Neural cell (in vitro differentiated cells): ENCODE data around the gene SYCE1L. TPM values are rescaled to one million over a fixed set of nuclear protein-coding genes. Genes with fewer than 3 reads are reported as not detected.

Experiments
- H2AFZ ChIP-seq: fragments of 200-600, 300-800 bp; sonication (generic), shearing (Covaris generic); 2 replicates; pipeline ENCODE4 v1.6.0; 2014; ENCODE audit warnings: low read depth, mild to moderate bottlenecking, antibody characterized with exemption, low read length, moderate library complexity
- H3F3A ChIP-seq: fragments of 200-600 bp; shearing (Covaris generic); 2 replicates; pipeline ENCODE4 v1.6.1; 2016; ENCODE audit warnings: mild to moderate bottlenecking, moderate library complexity, mixed read lengths, antibody characterized with exemption, low read length; ENCODE audit not compliant: insufficient read depth, poor library complexity, severe bottlenecking
- H3K27ac ChIP-seq: fragments of 200-600, 300-800 bp; sonication (generic), shearing (Covaris generic); 2 replicates; pipeline ENCODE4 v1.5.1; 2014; ENCODE audit warnings: mild to moderate bottlenecking, low read length, moderate library complexity
- H3K27me3 ChIP-seq: fragments of 300-800, 200-600 bp; sonication (generic), shearing (Covaris generic); 2 replicates; pipeline ENCODE4 v1.6.0; 2014; ENCODE audit warnings: mild to moderate bottlenecking, low read depth, low read length, moderate library complexity; ENCODE audit not compliant: insufficient read depth
- H3K36me3 ChIP-seq: fragments of 300-800, 200-600 bp; sonication (generic), shearing (Covaris generic); 2 replicates; pipeline ENCODE4 v1.5.1; 2014; ENCODE audit warnings: mild to moderate bottlenecking, antibody characterized with exemption, low read length, moderate library complexity; ENCODE audit not compliant: insufficient read depth
- H3K4me2 ChIP-seq: fragments of 300-800, 200-600 bp; sonication (generic), shearing (Covaris generic); 2 replicates; pipeline ENCODE4 v1.6.0; 2014; ENCODE audit warnings: mild to moderate bottlenecking, low read length
- H3K4me3 ChIP-seq: fragments of 300-800, 200-600 bp; sonication (generic), shearing (Covaris generic); 2 replicates; pipeline ENCODE4 v1.5.1; 2014; ENCODE audit warnings: mild to moderate bottlenecking, low read length, moderate library complexity
- H3K79me2 ChIP-seq: fragments of 200-600 bp; shearing (Covaris generic); replicated peaks from 2 replicates; pipeline ENCODE4 v1.6.0; 2014; ENCODE audit warnings: mild to moderate bottlenecking, low read length, moderate library complexity; ENCODE audit not compliant: insufficient read depth
- H3K9ac ChIP-seq: fragments of 300-800, 200-600 bp; sonication (generic), shearing (Covaris generic); 2 replicates; pipeline ENCODE4 v1.6.1; 2016; ENCODE audit warnings: mild to moderate bottlenecking, low read length, mixed read lengths
- H3K9me2 ChIP-seq: fragments of 200-600 bp; shearing (Covaris generic); 2 replicates; pipeline ENCODE4 v1.6.1; 2016; ENCODE audit warnings: mild to moderate bottlenecking, low read length, mixed read lengths; ENCODE audit not compliant: insufficient read depth
- H3K9me3 ChIP-seq: fragments of 200-600, 300-800 bp; sonication (generic), shearing (Covaris generic); 2 replicates; pipeline ENCODE4 v1.6.1; 2016; ENCODE audit warnings: mild to moderate bottlenecking, mixed run types, low read length, moderate library complexity, mixed read lengths
- H4K20me1 ChIP-seq: fragments of 200-600 bp; shearing (Covaris generic); 2 replicates; pipeline ENCODE4 v1.6.1; 2016; ENCODE audit warnings: mild to moderate bottlenecking, mixed run types; ENCODE audit not compliant: insufficient read depth
- EP300 ChIP-seq: fragments of 450-650 bp; conservative IDR thresholded peaks from 2 replicates; pipeline ENCODE4 v1.6.1; 2014; ENCODE audit warnings: antibody characterized with exemption, mild to moderate bottlenecking, moderate library complexity; ENCODE audit not compliant: poor library complexity, severe bottlenecking
- EZH2 ChIP-seq: fragments of 200-600, 300-800 bp; shearing (Covaris generic), sonication (generic); IDR thresholded peaks from 2 replicates; pipeline ENCODE4 v1.6.1; 2014; ENCODE audit warnings: antibody characterized with exemption, low read length, borderline replicate concordance, mild to moderate bottlenecking; ENCODE audit not compliant: insufficient read depth, poor library complexity, severe bottlenecking
- MXI1 ChIP-seq: fragments of 450-650 bp; conservative IDR thresholded peaks from 2 replicates; pipeline ENCODE4 v1.6.1; 2014; ENCODE audit warnings: antibody characterized with exemption, mild to moderate bottlenecking; ENCODE audit not compliant: poor library complexity, severe bottlenecking
- POLR2AphosphoS5 ChIP-seq: IDR thresholded peaks from 2 replicates; pipeline ENCODE4 v1.6.1; 2012
- RAD21 ChIP-seq: fragments of 450-650 bp; conservative IDR thresholded peaks from 2 replicates; pipeline ENCODE4 v1.6.1; 2014; ENCODE audit warnings: antibody characterized with exemption, mild to moderate bottlenecking, moderate library complexity
- SMC3 ChIP-seq: fragments of 450-650 bp; conservative IDR thresholded peaks from 2 replicates; pipeline ENCODE4 v1.6.1; 2014; ENCODE audit warnings: antibody characterized with exemption, mild to moderate bottlenecking, moderate library complexity; ENCODE audit not compliant: poor library complexity
- TAF1 ChIP-seq: IDR thresholded peaks from 2 replicates; pipeline ENCODE4 v1.6.1; 2012; ENCODE audit warnings: low read depth
- polyA plus RNA-seq: library from polyadenylated mRNA; depleted of rRNA; stranded (reverse); fragments of >200 nt; gene quantifications from 2 replicates; pipeline ENCODE4 v1.2.3, GENCODE V29; 2014
- TF ChIP-seq, protein P1 (sequence below): fragments of 450-650 bp; IDR thresholded peaks from 2 replicates; pipeline ENCODE4 v1.5.1; 2014; ENCODE audit warnings: antibody characterized with exemption, mild to moderate bottlenecking, moderate library complexity; ENCODE audit not compliant: poor library complexity, severe bottlenecking
- TF ChIP-seq, protein P2 (sequence below): IDR thresholded peaks from 2 replicates; pipeline ENCODE4 v1.6.1; 2012; ENCODE audit warnings: borderline replicate concordance

SYCE1L gene
- polyA plus RNA-seq, 1 donor from 2014 or later: 1.7 TPM

DNA sequence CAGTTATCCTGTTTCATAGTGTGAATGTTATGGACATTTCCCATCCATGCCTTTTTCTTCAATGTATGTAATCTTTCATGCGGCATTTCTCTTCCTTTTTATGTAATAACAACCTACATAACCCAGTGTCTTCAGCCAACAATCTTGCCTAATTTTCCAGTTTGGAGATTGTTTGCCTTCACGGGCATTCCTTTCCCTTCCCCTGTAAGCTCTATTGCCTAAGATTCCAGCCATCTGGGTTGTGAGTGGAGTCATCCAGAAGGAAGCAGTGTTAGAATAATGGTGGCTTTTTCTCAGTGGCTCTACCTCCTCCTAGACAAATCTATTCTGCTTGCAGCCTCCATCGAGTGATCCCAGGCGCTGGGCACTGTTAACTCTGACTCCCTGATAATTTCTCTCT lies 22.3 kb downstream of the SYCE1L start:
- Histone ChIP-seq H2AFZ (no peak overlapping the region), H3K27ac (no peak overlapping the region), H3K9ac (no peak overlapping the region), H3K36me3 (no peaks in the 10 kb centered on the region), H3K4me3 (no peak overlapping the region), H4K20me1 (no peaks in the 10 kb centered on the region), H3K9me2 (no peaks in the 10 kb centered on the region), H3F3A (no peaks in the 10 kb centered on the region), H3K9me3 (no peaks in the 10 kb centered on the region), H3K27me3 (no peaks in the 10 kb centered on the region), H3K4me2 (no peak overlapping the region), H3K79me2 (no peaks in the 10 kb centered on the region)
- TF ChIP-seq RAD21: no peak
- TF ChIP-seq EZH2: no peak
- TF ChIP-seq, protein P1, sequence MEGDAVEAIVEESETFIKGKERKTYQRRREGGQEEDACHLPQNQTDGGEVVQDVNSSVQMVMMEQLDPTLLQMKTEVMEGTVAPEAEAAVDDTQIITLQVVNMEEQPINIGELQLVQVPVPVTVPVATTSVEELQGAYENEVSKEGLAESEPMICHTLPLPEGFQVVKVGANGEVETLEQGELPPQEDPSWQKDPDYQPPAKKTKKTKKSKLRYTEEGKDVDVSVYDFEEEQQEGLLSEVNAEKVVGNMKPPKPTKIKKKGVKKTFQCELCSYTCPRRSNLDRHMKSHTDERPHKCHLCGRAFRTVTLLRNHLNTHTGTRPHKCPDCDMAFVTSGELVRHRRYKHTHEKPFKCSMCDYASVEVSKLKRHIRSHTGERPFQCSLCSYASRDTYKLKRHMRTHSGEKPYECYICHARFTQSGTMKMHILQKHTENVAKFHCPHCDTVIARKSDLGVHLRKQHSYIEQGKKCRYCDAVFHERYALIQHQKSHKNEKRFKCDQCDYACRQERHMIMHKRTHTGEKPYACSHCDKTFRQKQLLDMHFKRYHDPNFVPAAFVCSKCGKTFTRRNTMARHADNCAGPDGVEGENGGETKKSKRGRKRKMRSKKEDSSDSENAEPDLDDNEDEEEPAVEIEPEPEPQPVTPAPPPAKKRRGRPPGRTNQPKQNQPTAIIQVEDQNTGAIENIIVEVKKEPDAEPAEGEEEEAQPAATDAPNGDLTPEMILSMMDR: no peak
- TF ChIP-seq EP300: no peak

DNA sequence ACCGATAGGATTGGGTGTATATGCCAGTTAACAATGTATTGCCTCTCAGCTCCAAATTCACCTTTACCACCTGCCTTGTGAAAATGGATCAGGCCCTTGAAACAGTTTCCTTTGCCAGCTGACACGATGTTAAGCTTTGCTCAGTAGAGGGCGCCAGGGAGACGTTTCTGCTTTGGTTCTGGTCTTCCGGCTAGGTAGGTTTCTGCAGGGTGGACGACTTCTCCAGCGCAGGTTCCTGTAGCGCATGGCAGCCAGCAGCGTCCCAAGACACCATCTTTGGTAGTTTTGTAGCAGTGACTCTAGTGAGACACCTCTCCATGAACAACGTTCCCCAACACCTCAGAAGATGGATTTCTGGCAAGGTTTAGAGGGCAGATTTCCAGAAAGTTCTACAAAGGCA lies 24.0 kb downstream of the SYCE1L start:
- Histone ChIP-seq H3K9me2 (no peaks in the 10 kb centered on the region), H3K27ac (no peak overlapping the region), H3K9ac (no peak overlapping the region), H2AFZ (no peak overlapping the region), H4K20me1 (no peaks in the 10 kb centered on the region), H3K36me3 (no peaks in the 10 kb centered on the region), H3K4me2 (no peak overlapping the region), H3F3A (no peaks in the 10 kb centered on the region), H3K9me3 (no peaks in the 10 kb centered on the region), H3K4me3 (no peak overlapping the region), H3K79me2 (no peaks in the 10 kb centered on the region), H3K27me3 (no peaks in the 10 kb centered on the region)
- no peak for TF ChIP-seq POLR2AphosphoS5

DNA sequence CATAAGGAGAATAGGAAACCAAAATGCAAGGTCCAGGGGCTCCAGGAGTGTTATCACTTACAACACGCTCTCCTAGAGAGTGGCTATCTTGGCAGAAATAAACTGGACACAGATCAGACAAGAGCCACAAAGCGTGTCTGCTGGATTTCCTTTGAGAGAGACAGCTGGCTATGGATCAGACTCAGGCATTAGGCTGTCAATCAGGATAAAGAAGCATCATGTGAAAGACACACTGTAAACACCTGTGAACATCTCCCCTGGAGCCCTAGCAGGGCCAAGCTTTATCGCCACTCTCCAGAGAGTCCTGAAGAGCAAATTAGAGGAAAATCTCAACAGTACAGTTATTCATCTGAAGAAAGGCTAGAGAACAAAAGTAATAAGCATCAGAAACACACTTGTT lies 26.0 kb downstream of the SYCE1L start:
- H2AFZ ChIP-seq: no peak overlapping the region
- no peaks in the 10 kb centered on the region for H3K36me3 ChIP-seq
- H3K9me2 ChIP-seq: no peaks in the 10 kb centered on the region
- H4K20me1 ChIP-seq: no peaks in the 10 kb centered on the region
- H3K4me2 ChIP-seq: no peak overlapping the region
- H3K4me3 ChIP-seq: no peak overlapping the region
- no peak overlapping the region for H3K9ac ChIP-seq
- H3K27me3 ChIP-seq: no peaks in the 10 kb centered on the region
- no peaks in the 10 kb centered on the region for H3K9me3 ChIP-seq
- H3K79me2 ChIP-seq: no peaks in the 10 kb centered on the region
- H3K27ac ChIP-seq: no peak overlapping the region
- H3F3A ChIP-seq: no peaks in the 10 kb centered on the region
- TF ChIP-seq SMC3 (no peak), TAF1 (no peak), EZH2 (no peak), MXI1 (no peak), EP300 (no peak), POLR2AphosphoS5 (no peak), RAD21 (no peak)
- TF ChIP-seq, protein P2, sequence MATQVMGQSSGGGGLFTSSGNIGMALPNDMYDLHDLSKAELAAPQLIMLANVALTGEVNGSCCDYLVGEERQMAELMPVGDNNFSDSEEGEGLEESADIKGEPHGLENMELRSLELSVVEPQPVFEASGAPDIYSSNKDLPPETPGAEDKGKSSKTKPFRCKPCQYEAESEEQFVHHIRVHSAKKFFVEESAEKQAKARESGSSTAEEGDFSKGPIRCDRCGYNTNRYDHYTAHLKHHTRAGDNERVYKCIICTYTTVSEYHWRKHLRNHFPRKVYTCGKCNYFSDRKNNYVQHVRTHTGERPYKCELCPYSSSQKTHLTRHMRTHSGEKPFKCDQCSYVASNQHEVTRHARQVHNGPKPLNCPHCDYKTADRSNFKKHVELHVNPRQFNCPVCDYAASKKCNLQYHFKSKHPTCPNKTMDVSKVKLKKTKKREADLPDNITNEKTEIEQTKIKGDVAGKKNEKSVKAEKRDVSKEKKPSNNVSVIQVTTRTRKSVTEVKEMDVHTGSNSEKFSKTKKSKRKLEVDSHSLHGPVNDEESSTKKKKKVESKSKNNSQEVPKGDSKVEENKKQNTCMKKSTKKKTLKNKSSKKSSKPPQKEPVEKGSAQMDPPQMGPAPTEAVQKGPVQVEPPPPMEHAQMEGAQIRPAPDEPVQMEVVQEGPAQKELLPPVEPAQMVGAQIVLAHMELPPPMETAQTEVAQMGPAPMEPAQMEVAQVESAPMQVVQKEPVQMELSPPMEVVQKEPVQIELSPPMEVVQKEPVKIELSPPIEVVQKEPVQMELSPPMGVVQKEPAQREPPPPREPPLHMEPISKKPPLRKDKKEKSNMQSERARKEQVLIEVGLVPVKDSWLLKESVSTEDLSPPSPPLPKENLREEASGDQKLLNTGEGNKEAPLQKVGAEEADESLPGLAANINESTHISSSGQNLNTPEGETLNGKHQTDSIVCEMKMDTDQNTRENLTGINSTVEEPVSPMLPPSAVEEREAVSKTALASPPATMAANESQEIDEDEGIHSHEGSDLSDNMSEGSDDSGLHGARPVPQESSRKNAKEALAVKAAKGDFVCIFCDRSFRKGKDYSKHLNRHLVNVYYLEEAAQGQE: no peak
- TF ChIP-seq, protein P1: no peak
